ENCODE measurements around the gene KIAA1191. TPM values are rescaled to one million over a fixed set of nuclear protein-coding genes. Genes with fewer than 3 reads are reported as not detected.
A peak's percentile ranks its signal among the peaks of the same experiment; 100 is the strongest.

Gene KIAA1191
- total and polyA plus RNA-seq, 2 of the 8 experiments (the other 6 are each of a cell fraction or from before 2014, with no cell fraction given) = 86.4 to 88.0 TPM

DNA sequence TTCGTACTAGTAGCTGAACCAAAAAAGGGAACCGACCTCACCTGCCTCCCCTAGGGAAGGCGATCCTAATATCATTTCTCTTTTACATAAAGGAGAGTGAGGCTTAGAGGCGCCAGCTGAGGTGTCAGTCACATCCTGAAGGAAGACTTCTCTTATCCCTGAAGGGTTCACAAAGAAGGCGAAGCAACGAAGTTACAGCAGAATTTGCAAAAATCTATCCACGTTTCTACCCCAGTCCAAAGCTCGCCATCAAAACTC lies 598 bp upstream of the KIAA1191 start:
- Histone ChIP-seq H4K5ac (ENCODE audit: insufficient read length, low read depth, low read length) (no peak overlapping the region), H3K27me3 (replicated peaks in 1 of 4; ENCODE audit: control insufficient read depth in 3 of 4, extremely low read depth in 1 of 4, insufficient read depth in 3 of 4, low read length in 3 of 4) (peaks cover 7 to 40% (median 31%) of the 10 kb centered on the region in 4 experiments), H2BK20ac (ENCODE audit: low read length) (no peak overlapping the region), H2AFZ (ENCODE audit: low read length) (peak overlapping the region; percentile 54; the same call in 1 of the 2 replicates), H3K9me3 (ENCODE audit: insufficient read depth in 2 of 2, low read depth in 1 of 2, low read length in 1 of 2) (no peaks in the 10 kb centered on the region), H3K79me2 (ENCODE audit: control insufficient read depth in 1 of 2, insufficient read depth in 2 of 2, low read length in 2 of 2) (peaks cover 5 to 28% of the 10 kb centered on the region in 2 experiments; a peak in 3 of 4 replicates), H3K36me3 (ENCODE audit: control insufficient read depth in 2 of 4, insufficient read depth in 4 of 4, low read length in 3 of 4) (peaks cover 0 to 17% (median under 1%) of the 10 kb centered on the region in 4 experiments; a peak in 2 of 8 replicates), H3K79me1 (ENCODE audit: low read depth, low read length) (peaks cover 5% of the 10 kb centered on the region; the same call in 1 of the 2 replicates), H3K4me3 (ENCODE audit: extremely low read depth in 1 of 4, insufficient read depth in 2 of 4, low read depth in 3 of 4, low read length in 4 of 4) (peak overlapping the region; percentile 79 to 95 (median 92); a peak in 6 of 8 replicates), H3K56ac (replicated peaks; ENCODE audit: insufficient read length, low read depth, low read length) (no peak overlapping the region), H4K91ac (replicated peaks; ENCODE audit: insufficient read length, low read length) (no peak overlapping the region), H3K23ac (ENCODE audit: insufficient read length) (no peak overlapping the region), H2BK120ac (replicated peaks; ENCODE audit: low read depth, low read length) (no peak overlapping the region), H3K14ac (ENCODE audit: insufficient read length) (no peak overlapping the region), H3K4me2 (ENCODE audit: insufficient read depth in 1 of 2, low read depth in 2 of 2, low read length in 2 of 2) (peak overlapping the region; percentile 68 to 79), H2AK5ac (ENCODE audit: low read depth, low read length) (no peak overlapping the region), H3K27ac (ENCODE audit: low read depth, low read length) (no peak overlapping the region), H3K4ac (replicated peaks; ENCODE audit: insufficient read length, low read depth, low read length) (no peak overlapping the region), H3K23me2 (ENCODE audit: low read depth, low read length) (peaks cover 19% of the 10 kb centered on the region), H2BK15ac (ENCODE audit: low read length) (no peak overlapping the region), H4K20me1 (replicated peaks in 1 of 2; ENCODE audit: control insufficient read depth in 1 of 2, insufficient read depth in 2 of 2, low read length in 2 of 2) (peaks cover 0 to 6% of the 10 kb centered on the region in 2 experiments), H4K8ac (ENCODE audit: extremely low read depth, insufficient read depth, low read length) (no peak overlapping the region), H2BK5ac (ENCODE audit: low read depth, low read length) (no peak overlapping the region), H3K4me1 (replicated peaks in 1 of 4; ENCODE audit: control insufficient read depth in 3 of 4, insufficient read depth in 4 of 4, low read length in 3 of 4) (peaks cover 0 to 5% (median 3%) of the 10 kb centered on the region in 4 experiments; a peak in 4 of 7 replicates), H2BK12ac (ENCODE audit: low read depth, low read length) (no peak overlapping the region), H3K9ac (replicated peaks in 1 of 4; ENCODE audit: extremely low read depth in 1 of 4, low read depth in 3 of 4, low read length in 3 of 4) (peak overlapping the region in 1 of 4 experiments; percentile 95; a peak in 1 of 7 replicates), H3K18ac (ENCODE audit: extremely low read depth, low read length) (no peak overlapping the region)
- POLR2A ChIA-PET (ENCODE audit: partially characterized antibody) = interaction anchor here (0.7 to 3.6 kb wide), 15 partner anchors 10 to 217 kb away, joined by 3 to 30 read pairs (median 3); partner anchors contain the start of genes HIGD2A, NOP16 and RNF44
- CTCF ChIA-PET (ENCODE audit: partially characterized antibody) = interaction anchor here (2.0 kb wide), 1 partner anchor 44 kb away, joined by 9 read pairs; no protein-coding TSS in a partner anchor
- FAIRE-seq = no peak
- DNase-seq (ENCODE audit: low read depth in 1 of 2, low spot score in 2 of 2) = no peak
- 46% methylated on average over 8 of the region's 8 CpGs; no CpG with 5 or more reads in 1 of the 2 experiments for WGBS, 2 experiments (ENCODE audit: extremely low coverage in 1 of 2, insufficient coverage in 1 of 2, insufficient read length in 1 of 2, insufficient replicate concordance in 2 of 2, low coverage in 1 of 2, low lambda C conversion rate in 2 of 2, missing lambda C conversion rate in 1 of 2)
- TF ChIP-seq TAF1 (IDR thresholded peaks at IDR 0.05; ENCODE audit: low read depth, low read length) = no peak
- TF ChIP-seq SIN3A (conservative IDR thresholded peaks at IDR 0.05 in 1 of 2, IDR thresholded peaks at IDR 0.05 in 1 of 2; ENCODE audit: low read depth in 1 of 2, low read length in 2 of 2) = no peak
- TF ChIP-seq EP300 (IDR thresholded peaks at IDR 0.05; ENCODE audit: borderline replicate concordance in 1 of 2, low read depth in 2 of 2, low read length in 2 of 2) = no peak
- TF ChIP-seq KDM1A (IDR thresholded peaks at IDR 0.05; ENCODE audit: borderline replicate concordance, low read length) = no peak
- TF ChIP-seq, protein P1, sequence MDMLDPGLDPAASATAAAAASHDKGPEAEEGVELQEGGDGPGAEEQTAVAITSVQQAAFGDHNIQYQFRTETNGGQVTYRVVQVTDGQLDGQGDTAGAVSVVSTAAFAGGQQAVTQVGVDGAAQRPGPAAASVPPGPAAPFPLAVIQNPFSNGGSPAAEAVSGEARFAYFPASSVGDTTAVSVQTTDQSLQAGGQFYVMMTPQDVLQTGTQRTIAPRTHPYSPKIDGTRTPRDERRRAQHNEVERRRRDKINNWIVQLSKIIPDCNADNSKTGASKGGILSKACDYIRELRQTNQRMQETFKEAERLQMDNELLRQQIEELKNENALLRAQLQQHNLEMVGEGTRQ (IDR thresholded peaks at IDR 0.05; ENCODE audit: low read length) = no peak
- no peak for TF ChIP-seq POLR2A (IDR thresholded peaks at IDR 0.05; ENCODE audit: control extremely low read depth in 1 of 2, low read depth in 2 of 2, low read length in 2 of 2)
- TF ChIP-seq EZH2 (IDR thresholded peaks at IDR 0.05; ENCODE audit: low read depth, low read length, severe bottlenecking) = no peak
- TF ChIP-seq RXRA (IDR thresholded peaks at IDR 0.05; ENCODE audit: insufficient read depth, low read depth, low read length) = no peak
- TF ChIP-seq NRF1 (IDR thresholded peaks at IDR 0.05; ENCODE audit: low read depth, low read length) = no peak
- TF ChIP-seq SAP30 (IDR thresholded peaks at IDR 0.05; ENCODE audit: insufficient read depth, insufficient replicate concordance, low read length) = no peak
- TF ChIP-seq CBX5 (IDR thresholded peaks at IDR 0.05; ENCODE audit: low read depth, low read length) = no peak
- TF ChIP-seq GABPA (IDR thresholded peaks at IDR 0.05; ENCODE audit: borderline replicate concordance, insufficient read depth, low read length) = no peak
